ENCODE data around the gene RABAC1. TPM values are rescaled to one million over a fixed set of nuclear protein-coding genes. Genes with fewer than 3 reads are reported as not detected.

RABAC1 gene
- total and polyA plus RNA-seq, 2 of the 4 experiments (the other 2 are of a cell fraction): 117 to 276 TPM

DNA sequence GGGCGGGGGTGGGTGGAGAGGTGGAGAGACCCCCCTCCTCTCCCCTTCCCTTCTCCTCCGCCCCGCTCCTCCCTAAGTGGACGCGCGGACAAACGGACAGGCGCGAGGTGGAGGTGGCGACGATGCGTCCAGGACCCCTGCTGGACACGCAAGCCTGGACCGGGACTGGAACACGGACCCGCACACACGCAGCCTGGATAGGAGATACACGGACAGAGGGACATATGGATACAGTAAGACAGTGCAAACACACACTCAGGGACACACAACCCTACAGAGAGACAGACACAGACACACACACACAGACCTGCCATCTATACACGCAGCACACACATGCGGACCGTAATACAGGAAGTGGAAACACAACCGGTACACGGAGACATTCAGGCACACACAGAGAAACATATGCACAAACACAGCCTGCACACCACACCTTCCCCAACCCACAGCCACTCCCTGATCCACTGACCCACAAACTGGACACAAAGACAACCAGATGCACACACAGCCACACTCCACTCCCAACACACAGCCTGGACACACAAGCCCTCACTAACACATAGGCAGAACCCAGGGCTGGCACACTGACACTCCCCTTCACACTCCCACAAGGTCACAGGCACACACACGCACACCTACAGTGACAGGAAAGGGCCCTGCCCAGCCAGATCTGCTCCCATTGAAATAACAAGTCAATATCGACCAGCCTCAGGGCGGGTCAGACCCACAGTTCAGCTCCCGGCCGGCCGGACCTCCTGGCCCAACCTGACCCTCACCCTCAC is 30.2 kb downstream of the RABAC1 start:
- Histone ChIP-seq H3K27ac (ENCODE audit: insufficient read depth, low read length) (no peak overlapping the region), H3K4me3 (ENCODE audit: insufficient read depth, low read depth, low read length) (peak overlapping the region; percentile 5), H3K23ac (ENCODE audit: low read depth, low read length) (peak overlapping the region; percentile 84; the same call in 1 of the 2 replicates), H3K4me1 (ENCODE audit: control insufficient read depth, insufficient read depth, low read length) (peaks cover 7% of the 10 kb centered on the region), H3K18ac (ENCODE audit: low read depth, low read length) (no peak overlapping the region), H2BK20ac (ENCODE audit: low read depth, low read length) (no peak overlapping the region), H3K79me1 (ENCODE audit: low read depth in 1 of 2, low read length in 2 of 2) (no peaks in the 10 kb centered on the region), H2AFZ (replicated peaks; ENCODE audit: low read length, poor library complexity) (peak overlapping the region; percentile 81), H3K9me3 (ENCODE audit: control insufficient read depth, insufficient read depth, low read length) (peaks cover 3% of the 10 kb centered on the region; the same call in 1 of the 2 replicates), H3K27me3 (ENCODE audit: control insufficient read depth, insufficient read depth, low read length) (peaks cover 91% of the 10 kb centered on the region), H4K5ac (ENCODE audit: low read depth, low read length) (no peak overlapping the region), H2BK5ac (ENCODE audit: low read depth, low read length, poor library complexity, severe bottlenecking) (no peak overlapping the region), H2AK9ac (replicated peaks; ENCODE audit: low read depth, low read length, poor library complexity) (peak overlapping the region; percentile 76), H2BK15ac (ENCODE audit: low read depth, low read length) (no peak overlapping the region; the same call in 2 of the 3 replicates), H4K8ac (ENCODE audit: low read depth in 2 of 2, low read length in 2 of 2) (no peak overlapping the region), H3K4me2 (ENCODE audit: low read depth, low read length) (peak overlapping the region; percentile 75), H4K91ac (ENCODE audit: insufficient read depth, low read depth, low read length) (no peak overlapping the region), H3K14ac (replicated peaks; ENCODE audit: low read depth, low read length) (no peak overlapping the region), H2AK5ac (ENCODE audit: low read depth, low read length) (peak overlapping the region; percentile 58; the same call in 1 of the 2 replicates), H3K36me3 (ENCODE audit: control insufficient read depth, insufficient read depth, low read length) (no peaks in the 10 kb centered on the region), H4K20me1 (ENCODE audit: insufficient read depth, low read length) (peaks cover 23% of the 10 kb centered on the region), H2BK120ac (ENCODE audit: low read depth, low read length) (no peak overlapping the region), H3K9me1 (ENCODE audit: insufficient read depth, low read length) (no peaks in the 10 kb centered on the region; the same call in 1 of the 2 replicates), H3K4ac (ENCODE audit: low read depth, low read length) (no peak overlapping the region), H3K56ac (ENCODE audit: extremely low read depth, insufficient read depth, low read length) (no peak overlapping the region), H3K9ac (ENCODE audit: low read depth, low read length) (no peak overlapping the region)
- in situ Hi-C loops (cut with MboI; ENCODE audit: low sequenced_read_pairs) (no loop called here), intact Hi-C loops (cut with micrococcal nuclease) (no loop called here), dilution Hi-C loops (cut with HindIII; ENCODE audit: low sequenced_read_pairs, unreplicated experiment) (no loop called here)
- ChIA-PET POLR2A (ENCODE audit: unreplicated experiment) (no interaction called here), CTCF (no interaction called here)
- ATAC-seq (ENCODE audit: low read depth): no peak
- no peak for DNase-seq
- TF ChIP-seq MXI1 (IDR thresholded peaks at IDR 0.05; ENCODE audit: borderline replicate concordance, low read depth, low read length): no peak
- TF ChIP-seq USF2 (IDR thresholded peaks at IDR 0.05; ENCODE audit: low read depth, low read length): no peak
- TF ChIP-seq RCOR1 (IDR thresholded peaks at IDR 0.05; ENCODE audit: insufficient replicate concordance, low read length): no peak
- 1% methylated on average over 14 of the region's 29 CpGs; no CpG with 5 or more reads in 1 of the 2 experiments for WGBS, 2 experiments (ENCODE audit: extremely low coverage in 2 of 2, insufficient read length in 1 of 2)
- no TSS peak for BruUV-seq (replicated peaks)

Measured in IMR-90 (cell line).